Activated CD8-positive, alpha-beta memory T cell treated with anti-CD3 and anti-CD28 coated beads, Interleukin-2, amount 50 U/mL, for 4 hours (primary cell): ENCODE results near the gene CDC42EP5.
"Not testable (repeated sequence)": the region's sequence is repeated elsewhere in the genome, so short reads cannot be mapped to it uniquely, and the experiment has no call there.

Source experiments
- DNase-seq: peaks from one replicate; pipeline ENCODE4 v3.0.0-alpha.2; 2020

Gene CDC42EP5

GRCh38 chr19:54473071-54473891 lies at the start of gene CDC42EP5:
Gene CDC42EP5 (minus strand): TSS chr19:54473296. CDS start chr19:54465547, 7,749 bp downstream.
- no peak for DNase-seq

- DNase-seq: no peak
These were observed 48.9 kb upstream of the CDC42EP5 start for GRCh38 chr19:54521860-54522513.

- DNase-seq: no peak
These were observed 48.1 kb upstream of the CDC42EP5 start for GRCh38 chr19:54521022-54521859.

- no peak for DNase-seq
These were observed 45.7 kb upstream of the CDC42EP5 start for GRCh38 chr19:54518844-54519243.

GRCh38 chr19:54517483-54517882 lies 44.4 kb upstream of the CDC42EP5 start:
- peak; percentile 43 for DNase-seq

GRCh38 chr19:54515156-54515555 lies 42.1 kb upstream of the CDC42EP5 start:
- no peak for DNase-seq

GRCh38 chr19:54509200-54509940 lies 36.3 kb upstream of the CDC42EP5 start:
- not testable (repeated sequence) for DNase-seq

- not testable (repeated sequence) for DNase-seq
These were observed 35.4 kb upstream of the CDC42EP5 start for GRCh38 chr19:54508487-54508886.

- no peak for DNase-seq
These were observed 34.7 kb upstream of the CDC42EP5 start for GRCh38 chr19:54507824-54508223.

- DNase-seq: not testable (repeated sequence)
These were observed 34.1 kb upstream of the CDC42EP5 start for GRCh38 chr19:54507038-54507717.

GRCh38 chr19:54506079-54506478 lies 33.0 kb upstream of the CDC42EP5 start:
- no peak for DNase-seq

GRCh38 chr19:54505542-54505941 lies 32.4 kb upstream of the CDC42EP5 start:
- DNase-seq: not testable (repeated sequence)

GRCh38 chr19:54502518-54503048 lies 29.5 kb upstream of the CDC42EP5 start, which contains the start of gene LAIR2:
Gene LAIR2 (plus strand): TSS chr19:54502831. CDS start chr19:54502919, 88 bp downstream.
- DNase-seq: no peak

GRCh38 chr19:54498451-54498772 lies 25.3 kb upstream of the CDC42EP5 start:
- not testable (repeated sequence) for DNase-seq

- DNase-seq: not testable (repeated sequence)
These were observed 24.8 kb upstream of the CDC42EP5 start for GRCh38 chr19:54497747-54498450.

- not testable (repeated sequence) for DNase-seq
These were observed 22.2 kb upstream of the CDC42EP5 start for GRCh38 chr19:54495284-54495683.

GRCh38 chr19:54493967-54494585 lies 21.0 kb upstream of the CDC42EP5 start:
- DNase-seq: no peak

- DNase-seq: not testable (repeated sequence)
These were observed 20.0 kb upstream of the CDC42EP5 start for GRCh38 chr19:54493056-54493455.

GRCh38 chr19:54492568-54492967 lies 19.5 kb upstream of the CDC42EP5 start:
- no peak for DNase-seq

GRCh38 chr19:54489766-54490165 lies 16.7 kb upstream of the CDC42EP5 start:
- DNase-seq: no peak
